GM12878 (cell line): ENCODE results near the gene SEMA4C. TPM values are rescaled to one million over a fixed set of nuclear protein-coding genes. Genes with fewer than 3 reads are reported as not detected.

Experiments
- ATF2 ChIP-seq: IDR thresholded peaks from 2 replicates; pipeline ENCODE4 v1.6.1; 2012; ENCODE audit warnings: low read length, inconsistent platforms
- CBX3 ChIP-seq: fragments of 200-600 bp; sonication (generic); IDR thresholded peaks from 2 replicates; pipeline ENCODE4 v1.6.1; 2016; ENCODE audit warnings: low read depth, borderline replicate concordance
- CREB1 ChIP-seq: IDR thresholded peaks from 2 replicates; pipeline ENCODE4 v1.6.1; 2012; ENCODE audit warnings: low read depth, mild to moderate bottlenecking, inconsistent platforms
- EED ChIP-seq: sonication (generic); IDR thresholded peaks from 2 replicates; pipeline ENCODE4 v1.6.1; 2016; ENCODE audit warnings: antibody characterized with exemption, low read depth
- MTA3 ChIP-seq: IDR thresholded peaks from 2 replicates; pipeline ENCODE4 v1.6.1; 2012; ENCODE audit warnings: low read length, inconsistent platforms, borderline replicate concordance
- NRF1 ChIP-seq: conservative IDR thresholded peaks from 2 replicates; pipeline ENCODE4 v1.6.1; 2011; ENCODE audit warnings: mild to moderate bottlenecking, low read depth, low read length, improper control_type of control experiment
- POLR2AphosphoS5 ChIP-seq: IDR thresholded peaks from 2 replicates; pipeline ENCODE4 v1.6.1; 2011; ENCODE audit warnings: mild to moderate bottlenecking, low read length, inconsistent platforms
- RELA ChIP-seq: fragments of 450-650 bp; IDR thresholded peaks from 2 replicates; pipeline ENCODE4 v1.8.0; 2014; ENCODE audit warnings: borderline replicate concordance; ENCODE audit not compliant: partially characterized antibody
- RUNX3 ChIP-seq: IDR thresholded peaks from 2 replicates; pipeline ENCODE4 v1.6.1; 2012; ENCODE audit warnings: low read length, inconsistent platforms
- SMAD1 ChIP-seq: fragments of 450-650 bp; IDR thresholded peaks from 2 replicates; pipeline ENCODE4 v1.6.1; 2018; ENCODE audit warnings: mild to moderate bottlenecking, low read depth; ENCODE audit not compliant: partially characterized antibody
- SREBF1 ChIP-seq: IDR thresholded peaks from 2 replicates; pipeline ENCODE4 v1.6.1; 2012; ENCODE audit warnings: mild to moderate bottlenecking, low read length
- USF2 ChIP-seq: IDR thresholded peaks from 2 replicates; pipeline ENCODE4 v1.6.1; 2011; ENCODE audit warnings: low read depth, low read length, improper control_type of control experiment, borderline replicate concordance
- ZNF274 ChIP-seq: IDR thresholded peaks from one replicate; pipeline ENCODE4 v1.8.0; 2011; ENCODE audit not compliant: insufficient read length, insufficient read depth
- polyA plus RNA-seq, 11 experiments: library from polyadenylated mRNA; depleted of rRNA in 4 of 11; unstranded in 6 of 11; stranded (reverse) in 5 of 11; fragments of >200 nt; fragmentation: Nextera tagmentation in 4 of 11; fragmentation: Illumina TruSeq in 1 of 11; extraction: Ambion mirVana in 4 of 11; extraction: Trizol in 1 of 11; gene quantifications; 1 replicate in 1 of 11; 2 replicates in 10 of 11; pipeline versions ENCODE4 v1.2.1 to v1.2.3, GENCODE V29; 2011 to 2016; ENCODE audit warnings: inconsistent platforms in 2 of 11, missing spikeins in 2 of 11, low read depth in 1 of 11
- total RNA-seq, 4 experiments: library from RNA; depleted of rRNA in 3 of 4; stranded (reverse); fragments of >200 nt in 3 of 4; fragmentation: Illumina TruSeq in 1 of 4; extraction: Trizol in 1 of 4; gene quantifications; 2 replicates each; pipeline versions ENCODE4 v1.2.1 to v1.2.3, GENCODE V29; 2013 to 2021
- TF ChIP-seq, protein P1 (sequence below): IDR thresholded peaks from 2 replicates; pipeline ENCODE4 v1.6.1; 2012; ENCODE audit warnings: improper control_type of control experiment, low read depth, low read length; ENCODE audit not compliant: insufficient replicate concordance
- TF ChIP-seq, protein P2 (sequence below): fragments of 450-650 bp; IDR thresholded peaks from 2 replicates; pipeline ENCODE4 v1.6.1; 2017; ENCODE audit warnings: low read depth, mild to moderate bottlenecking, moderate library complexity
- TF ChIP-seq, protein P3 (sequence below): fragments of 450-650 bp; formaldehyde crosslinking; IDR thresholded peaks from 2 replicates; pipeline ENCODE4 v1.4.0; 2022; ENCODE audit warnings: mild to moderate bottlenecking, moderate library complexity

SEMA4C gene
- total and polyA plus RNA-seq, 10 of the 15 experiments (the other 5 are each of a cell fraction or from before 2014, with no cell fraction given): 0.06 to 21.6 (median 6.8) TPM

DNA sequence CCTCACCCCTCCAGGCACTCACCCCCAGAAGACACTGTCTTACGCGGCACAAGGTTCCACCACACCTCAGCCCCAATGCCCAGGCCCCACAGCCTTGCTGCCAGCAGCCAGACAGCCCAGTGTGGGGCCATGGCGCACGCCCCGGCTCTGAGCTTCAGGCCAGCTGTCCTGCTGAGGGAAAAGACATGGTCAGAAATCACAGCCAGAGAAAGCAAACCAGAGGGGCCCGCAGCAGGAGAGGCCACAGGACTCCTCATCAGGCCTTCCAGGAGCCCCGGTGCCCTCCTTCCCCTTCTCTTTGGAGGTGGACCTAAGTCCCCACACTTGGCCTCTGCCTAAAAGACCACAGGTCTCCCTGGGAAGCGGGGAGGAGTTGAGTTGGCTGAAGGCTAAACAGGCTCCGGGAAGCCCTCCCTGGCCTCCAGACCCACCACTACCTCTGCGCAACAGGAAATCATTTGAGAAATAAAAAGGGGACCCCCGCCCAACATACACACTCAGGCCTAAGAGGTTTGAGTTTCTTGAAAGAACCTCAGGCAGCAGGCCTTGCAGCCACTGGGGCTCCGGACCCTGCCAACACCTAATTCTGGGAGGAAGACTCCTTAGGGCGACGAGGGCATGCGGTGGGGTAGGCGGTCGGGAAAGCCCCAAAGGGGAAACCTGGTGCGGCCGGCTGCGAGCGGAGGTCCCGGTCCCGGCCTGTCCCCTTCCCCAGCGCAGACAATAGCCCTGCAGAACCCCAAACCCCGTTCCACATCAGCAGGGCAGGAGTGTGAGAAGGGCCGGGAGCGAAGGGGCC, 1.9 kb downstream of the SEMA4C start (continued):
- TF ChIP-seq, protein P1, sequence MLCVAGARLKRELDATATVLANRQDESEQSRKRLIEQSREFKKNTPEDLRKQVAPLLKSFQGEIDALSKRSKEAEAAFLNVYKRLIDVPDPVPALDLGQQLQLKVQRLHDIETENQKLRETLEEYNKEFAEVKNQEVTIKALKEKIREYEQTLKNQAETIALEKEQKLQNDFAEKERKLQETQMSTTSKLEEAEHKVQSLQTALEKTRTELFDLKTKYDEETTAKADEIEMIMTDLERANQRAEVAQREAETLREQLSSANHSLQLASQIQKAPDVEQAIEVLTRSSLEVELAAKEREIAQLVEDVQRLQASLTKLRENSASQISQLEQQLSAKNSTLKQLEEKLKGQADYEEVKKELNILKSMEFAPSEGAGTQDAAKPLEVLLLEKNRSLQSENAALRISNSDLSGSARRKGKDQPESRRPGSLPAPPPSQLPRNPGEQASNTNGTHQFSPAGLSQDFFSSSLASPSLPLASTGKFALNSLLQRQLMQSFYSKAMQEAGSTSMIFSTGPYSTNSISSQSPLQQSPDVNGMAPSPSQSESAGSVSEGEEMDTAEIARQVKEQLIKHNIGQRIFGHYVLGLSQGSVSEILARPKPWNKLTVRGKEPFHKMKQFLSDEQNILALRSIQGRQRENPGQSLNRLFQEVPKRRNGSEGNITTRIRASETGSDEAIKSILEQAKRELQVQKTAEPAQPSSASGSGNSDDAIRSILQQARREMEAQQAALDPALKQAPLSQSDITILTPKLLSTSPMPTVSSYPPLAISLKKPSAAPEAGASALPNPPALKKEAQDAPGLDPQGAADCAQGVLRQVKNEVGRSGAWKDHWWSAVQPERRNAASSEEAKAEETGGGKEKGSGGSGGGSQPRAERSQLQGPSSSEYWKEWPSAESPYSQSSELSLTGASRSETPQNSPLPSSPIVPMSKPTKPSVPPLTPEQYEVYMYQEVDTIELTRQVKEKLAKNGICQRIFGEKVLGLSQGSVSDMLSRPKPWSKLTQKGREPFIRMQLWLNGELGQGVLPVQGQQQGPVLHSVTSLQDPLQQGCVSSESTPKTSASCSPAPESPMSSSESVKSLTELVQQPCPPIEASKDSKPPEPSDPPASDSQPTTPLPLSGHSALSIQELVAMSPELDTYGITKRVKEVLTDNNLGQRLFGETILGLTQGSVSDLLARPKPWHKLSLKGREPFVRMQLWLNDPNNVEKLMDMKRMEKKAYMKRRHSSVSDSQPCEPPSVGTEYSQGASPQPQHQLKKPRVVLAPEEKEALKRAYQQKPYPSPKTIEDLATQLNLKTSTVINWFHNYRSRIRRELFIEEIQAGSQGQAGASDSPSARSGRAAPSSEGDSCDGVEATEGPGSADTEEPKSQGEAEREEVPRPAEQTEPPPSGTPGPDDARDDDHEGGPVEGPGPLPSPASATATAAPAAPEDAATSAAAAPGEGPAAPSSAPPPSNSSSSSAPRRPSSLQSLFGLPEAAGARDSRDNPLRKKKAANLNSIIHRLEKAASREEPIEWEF: no peak
- TF ChIP-seq RUNX3: peak; percentile 77
- no peak for TF ChIP-seq CREB1
- no peak for TF ChIP-seq NRF1
- TF ChIP-seq, protein P2, sequence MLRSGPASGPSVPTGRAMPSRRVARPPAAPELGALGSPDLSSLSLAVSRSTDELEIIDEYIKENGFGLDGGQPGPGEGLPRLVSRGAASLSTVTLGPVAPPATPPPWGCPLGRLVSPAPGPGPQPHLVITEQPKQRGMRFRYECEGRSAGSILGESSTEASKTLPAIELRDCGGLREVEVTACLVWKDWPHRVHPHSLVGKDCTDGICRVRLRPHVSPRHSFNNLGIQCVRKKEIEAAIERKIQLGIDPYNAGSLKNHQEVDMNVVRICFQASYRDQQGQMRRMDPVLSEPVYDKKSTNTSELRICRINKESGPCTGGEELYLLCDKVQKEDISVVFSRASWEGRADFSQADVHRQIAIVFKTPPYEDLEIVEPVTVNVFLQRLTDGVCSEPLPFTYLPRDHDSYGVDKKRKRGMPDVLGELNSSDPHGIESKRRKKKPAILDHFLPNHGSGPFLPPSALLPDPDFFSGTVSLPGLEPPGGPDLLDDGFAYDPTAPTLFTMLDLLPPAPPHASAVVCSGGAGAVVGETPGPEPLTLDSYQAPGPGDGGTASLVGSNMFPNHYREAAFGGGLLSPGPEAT: peak; percentile 51; the same call in 1 of the 2 replicates
- no peak for TF ChIP-seq SMAD1
- TF ChIP-seq MTA3: no peak; the same call in 1 of the 2 replicates
- TF ChIP-seq, protein P3, sequence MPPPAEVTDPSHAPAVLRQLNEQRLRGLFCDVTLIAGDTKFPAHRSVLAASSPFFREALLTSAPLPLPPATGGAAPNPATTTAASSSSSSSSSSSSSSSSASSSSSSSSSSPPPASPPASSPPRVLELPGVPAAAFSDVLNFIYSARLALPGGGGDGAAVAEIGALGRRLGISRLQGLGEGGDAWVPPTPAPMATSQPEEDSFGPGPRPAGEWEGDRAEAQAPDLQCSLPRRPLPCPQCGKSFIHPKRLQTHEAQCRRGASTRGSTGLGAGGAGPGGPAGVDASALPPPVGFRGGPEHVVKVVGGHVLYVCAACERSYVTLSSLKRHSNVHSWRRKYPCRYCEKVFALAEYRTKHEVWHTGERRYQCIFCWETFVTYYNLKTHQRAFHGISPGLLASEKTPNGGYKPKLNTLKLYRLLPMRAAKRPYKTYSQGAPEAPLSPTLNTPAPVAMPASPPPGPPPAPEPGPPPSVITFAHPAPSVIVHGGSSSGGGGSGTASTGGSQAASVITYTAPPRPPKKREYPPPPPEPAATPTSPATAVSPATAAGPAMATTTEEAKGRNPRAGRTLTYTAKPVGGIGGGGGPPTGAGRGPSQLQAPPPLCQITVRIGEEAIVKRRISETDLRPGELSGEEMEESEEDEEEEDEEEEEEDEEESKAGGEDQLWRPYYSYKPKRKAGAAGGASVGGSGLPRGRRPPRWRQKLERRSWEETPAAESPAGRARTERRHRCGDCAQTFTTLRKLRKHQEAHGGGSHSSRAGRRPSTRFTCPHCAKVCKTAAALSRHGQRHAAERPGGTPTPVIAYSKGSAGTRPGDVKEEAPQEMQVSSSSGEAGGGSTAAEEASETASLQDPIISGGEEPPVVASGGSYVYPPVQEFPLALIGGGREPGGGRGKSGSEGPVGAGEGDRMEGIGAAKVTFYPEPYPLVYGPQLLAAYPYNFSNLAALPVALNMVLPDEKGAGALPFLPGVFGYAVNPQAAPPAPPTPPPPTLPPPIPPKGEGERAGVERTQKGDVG (CRISPR knock-in tag): no peak
- TF ChIP-seq RELA: peak; percentile 67
- TF ChIP-seq ZNF274: no peak
- TF ChIP-seq ATF2: no peak
- TF ChIP-seq CBX3: no peak
- no peak; the same call in 1 of the 2 replicates for TF ChIP-seq POLR2AphosphoS5
- peak; percentile 18; the same call in 1 of the 2 replicates for TF ChIP-seq EED
- no peak for TF ChIP-seq SREBF1
- no peak for TF ChIP-seq USF2
